NT2/D1 (cell line): Measurements from ENCODE around the gene MAN1B1.

Experiments used
- SUZ12 ChIP-seq: IDR thresholded peaks from 2 replicates; pipeline ENCODE4 v1.6.1; 2011; ENCODE audit not compliant: insufficient read length, insufficient read depth; ENCODE audit errors: extremely low read depth
- YY1 ChIP-seq: IDR thresholded peaks from 2 replicates; pipeline ENCODE4 v1.6.1; 2011; ENCODE audit not compliant: insufficient read length, insufficient read depth
- ZNF274 ChIP-seq: IDR thresholded peaks from 2 replicates; pipeline ENCODE4 v1.6.1; 2011; ENCODE audit warnings: mild to moderate bottlenecking, low read depth, low read length

- no peak for TF ChIP-seq YY1
- no peak for TF ChIP-seq SUZ12
- no peak for TF ChIP-seq ZNF274
Measured at GRCh38 chr9:137096785-137097546, 10.2 kb downstream of the MAN1B1 start.
